SK-N-SH (cell line): ENCODE data around the gene ZBTB33. TPM values are rescaled to one million over a fixed set of nuclear protein-coding genes. Genes with fewer than 3 reads are reported as not detected.

Experiments used
- CTCF ChIA-PET: fragments of 300-600, 350-600 bp; formaldehyde crosslinking; extraction: SDS; loops from one replicate; lab custom pipeline; 2021; lab: Yijun Ruan, JAX
- POLR2A ChIA-PET: fragments of 350-600 bp; sonication (Branson Sonifier 250); formaldehyde crosslinking; extraction: SDS; loops from one replicate; lab custom pipeline; 2020; ENCODE audit warnings: antibody characterized with exemption, inconsistent platforms; lab: Yijun Ruan, JAX
- DNase-seq: peaks from one replicate; pipeline ENCODE4 v3.0.0; 2012
- H2AFZ ChIP-seq: fragments of 200-600 bp; sonication (generic); 2 replicates; pipeline ENCODE4 v1.8.1; 2016; ENCODE audit warnings: antibody characterized with exemption, mild to moderate bottlenecking, low read depth
- H3F3A ChIP-seq: fragments of 200-600 bp; sonication (generic); replicated peaks from 2 replicates; pipeline ENCODE3; 2016; ENCODE audit warnings: antibody characterized with exemption, mild to moderate bottlenecking; ENCODE audit not compliant: insufficient read depth
- H3K27ac ChIP-seq, 2 experiments: fragments of 200-500 bp in 1 of 2; fragments of 200-600 bp in 1 of 2; sonication (Bioruptor generic) in 1 of 2; sonication (generic), shearing (Covaris generic) in 1 of 2; 2 replicates each; pipeline versions ENCODE4 v1.5.1 to v1.6.1; 2014 to 2016; ENCODE audit warnings: low read depth in 2 of 2, inconsistent platforms in 1 of 2, low read length in 1 of 2, mild to moderate bottlenecking in 1 of 2, mixed read lengths in 1 of 2
- H3K27me3 ChIP-seq: fragments of 200-600 bp; sonication (generic), shearing (Covaris generic); 2 replicates; pipeline ENCODE4 v1.6.1; 2016; ENCODE audit warnings: mixed run types; ENCODE audit not compliant: insufficient read depth
- H3K36me3 ChIP-seq, 2 experiments: fragments of 200-500 bp in 1 of 2; fragments of 200-600 bp in 1 of 2; sonication (Bioruptor generic) in 1 of 2; sonication (generic) in 1 of 2; replicated peaks in 1 of 2; 2 replicates each; pipeline versions ENCODE3 to v1.5.1; 2014 to 2016; ENCODE audit warnings: low read length in 1 of 2, mild to moderate bottlenecking in 1 of 2; ENCODE audit not compliant: insufficient read depth in 2 of 2, control insufficient read depth in 1 of 2
- H3K4me1 ChIP-seq, 2 experiments: fragments of 200-500 bp in 1 of 2; fragments of 200-600 bp in 1 of 2; sonication (Bioruptor generic) in 1 of 2; sonication (generic), shearing (Covaris generic) in 1 of 2; 2 replicates each; pipeline versions ENCODE4 v1.5.1 to v1.6.1; 2014 to 2016; ENCODE audit warnings: low read depth in 1 of 2, low read length in 1 of 2, mixed run types in 1 of 2; ENCODE audit not compliant: insufficient read depth in 2 of 2, control insufficient read depth in 1 of 2
- H3K4me2 ChIP-seq: fragments of 200-600 bp; sonication (generic), shearing (Covaris generic); 2 replicates; pipeline ENCODE4 v1.6.1; 2017; ENCODE audit warnings: mixed run types
- H3K4me3 ChIP-seq, 2 experiments: fragments of 200-500 bp in 1 of 2; fragments of 200-600 bp in 1 of 2; sonication (Bioruptor generic) in 1 of 2; sonication (generic), shearing (Covaris generic) in 1 of 2; 2 replicates each; pipeline versions ENCODE4 v1.5.1 to v1.8.1; 2014 to 2016; ENCODE audit warnings: low read depth in 2 of 2, inconsistent platforms in 1 of 2, low read length in 1 of 2, mild to moderate bottlenecking in 1 of 2, mixed read lengths in 1 of 2, moderate library complexity in 1 of 2
- H3K79me2 ChIP-seq: fragments of 200-600 bp; sonication (generic); 2 replicates; pipeline ENCODE4 v1.8.1; 2017; ENCODE audit warnings: mild to moderate bottlenecking; ENCODE audit not compliant: insufficient read depth
- H3K9ac ChIP-seq: fragments of 200-600 bp; sonication (generic); 2 replicates; pipeline ENCODE4 v1.6.1; 2017; ENCODE audit warnings: mixed run types
- H3K9me2 ChIP-seq: fragments of 200-600 bp; sonication (generic); 2 replicates; pipeline ENCODE4 v1.6.1; 2017; ENCODE audit warnings: mixed run types
- H3K9me3 ChIP-seq: fragments of 200-600 bp; sonication (generic); 2 replicates; pipeline ENCODE4 v1.6.1; 2017; ENCODE audit warnings: mixed run types, mild to moderate bottlenecking, moderate library complexity
- H4K20me1 ChIP-seq: fragments of 200-600 bp; sonication (generic); 2 replicates; pipeline ENCODE4 v1.6.1; 2017; ENCODE audit warnings: mild to moderate bottlenecking, mixed run types; ENCODE audit not compliant: insufficient read depth
- ELF1 ChIP-seq: IDR thresholded peaks from 2 replicates; pipeline ENCODE4 v1.4.0; 2012
- EZH2phosphoT487 ChIP-seq: fragments of 200-600 bp; sonication (generic); IDR thresholded peaks from 2 replicates; pipeline ENCODE4 v1.6.1; 2017; ENCODE audit warnings: low read depth, mixed run types, mild to moderate bottlenecking, antibody characterized with exemption, moderate library complexity, borderline replicate concordance
- GABPA ChIP-seq: IDR thresholded peaks from 2 replicates; pipeline ENCODE4 v1.4.0; 2012; ENCODE audit warnings: low read depth, mild to moderate bottlenecking
- JUND ChIP-seq: IDR thresholded peaks from 2 replicates; pipeline ENCODE4 v1.4.0; 2012
- MEF2A ChIP-seq: IDR thresholded peaks from 2 replicates; pipeline ENCODE4 v1.4.0; 2012; ENCODE audit warnings: low read depth, borderline replicate concordance
- MXI1 ChIP-seq: IDR thresholded peaks from 2 replicates; pipeline ENCODE4 v1.6.1; 2012; ENCODE audit warnings: mild to moderate bottlenecking, low read depth, low read length, improper control_type of control experiment
- RAD21 ChIP-seq: IDR thresholded peaks from 2 replicates; pipeline ENCODE4 v1.6.1; 2012; ENCODE audit warnings: mild to moderate bottlenecking, low read length
- RFX5 ChIP-seq: IDR thresholded peaks from 2 replicates; pipeline ENCODE4 v1.6.1; 2012; ENCODE audit warnings: mild to moderate bottlenecking, improper control_type of control experiment, low read length
- SIN3A ChIP-seq: IDR thresholded peaks from 2 replicates; pipeline ENCODE4 v1.6.1; 2012; ENCODE audit warnings: low read depth, mild to moderate bottlenecking, low read length, moderate library complexity, borderline replicate concordance
- SMC3 ChIP-seq: IDR thresholded peaks from 2 replicates; pipeline ENCODE4 v1.6.1; 2012; ENCODE audit warnings: low read depth, low read length, improper control_type of control experiment
- TCF12 ChIP-seq: IDR thresholded peaks from 2 replicates; pipeline ENCODE4 v1.4.0; 2012
- WGBS: methylation state at CpG from one replicate; pipeline ENCODE4 v1.1.6; 2017; ENCODE audit warnings: low lambda C conversion rate; 5-methylcytosine and 5-hydroxymethylcytosine counted together
- polyA plus RNA-seq, 3 experiments: library from polyadenylated mRNA; depleted of rRNA; stranded (reverse); fragments of >200 nt; gene quantifications; 2 replicates each; pipeline ENCODE4 v1.2.3, GENCODE V29; 2012
- TF ChIP-seq, protein P1 (sequence below): fragments of 200-600 bp; sonication (generic); IDR thresholded peaks from 2 replicates; pipeline ENCODE4 v1.6.1; 2017; ENCODE audit warnings: antibody characterized with exemption, mild to moderate bottlenecking, moderate library complexity

Gene ZBTB33
- polyA plus RNA-seq, 1 of the 3 experiments (the other 2 are of a cell fraction), result 1.2 TPM

DNA sequence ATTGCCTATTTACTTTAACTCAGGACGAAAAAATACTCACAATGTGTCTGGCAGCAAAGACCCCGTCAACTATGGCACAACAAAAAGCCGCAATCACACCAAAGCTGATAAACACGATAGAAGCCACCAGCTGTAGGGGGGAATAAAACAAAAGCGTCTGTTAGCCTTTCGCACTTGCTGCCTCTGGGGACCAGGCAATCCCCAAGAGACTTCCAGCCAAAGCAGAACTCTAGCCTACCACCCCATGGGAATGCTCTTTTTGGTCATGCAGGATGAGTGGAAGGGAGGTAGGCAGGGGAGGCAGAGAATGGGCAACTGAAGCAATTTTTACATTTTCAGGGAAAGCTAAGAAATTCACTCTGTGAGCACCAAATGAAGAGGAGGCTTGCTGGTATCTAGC lies 40.6 kb downstream of the ZBTB33 start:
- POLR2A ChIA-PET, result no interaction called here
- H3K27ac ChIP-seq, result no peak overlapping the region
- no peak overlapping the region for H3K4me2 ChIP-seq
- H3K4me1 ChIP-seq, result no peaks in the 10 kb centered on the region; a peak in 1 of 4 replicates
- CTCF ChIA-PET, result interaction anchor here (1.4 kb wide), 1 partner anchor 18 kb away, joined by 3 read pairs; no protein-coding TSS in a partner anchor
- WGBS, result 32% methylated on average over 6 of the region's 6 CpGs
- DNase-seq, result no peak
- H3K9me3 ChIP-seq, result no peaks in the 10 kb centered on the region
- H3K36me3 ChIP-seq, result no peaks in the 10 kb centered on the region
- H3K27me3 ChIP-seq, result no peaks in the 10 kb centered on the region; the same call in 1 of the 2 replicates
- H4K20me1 ChIP-seq, result no peaks in the 10 kb centered on the region
- no peaks in the 10 kb centered on the region for H3K79me2 ChIP-seq
- TF ChIP-seq RAD21 (no peak), RFX5 (no peak), MEF2A (no peak)
- H2AFZ ChIP-seq, result no peak overlapping the region
- H3F3A ChIP-seq, result no peaks in the 10 kb centered on the region
- H3K9ac ChIP-seq, result no peak overlapping the region
- H3K9me2 ChIP-seq, result no peaks in the 10 kb centered on the region
- H3K4me3 ChIP-seq, result no peak overlapping the region

DNA sequence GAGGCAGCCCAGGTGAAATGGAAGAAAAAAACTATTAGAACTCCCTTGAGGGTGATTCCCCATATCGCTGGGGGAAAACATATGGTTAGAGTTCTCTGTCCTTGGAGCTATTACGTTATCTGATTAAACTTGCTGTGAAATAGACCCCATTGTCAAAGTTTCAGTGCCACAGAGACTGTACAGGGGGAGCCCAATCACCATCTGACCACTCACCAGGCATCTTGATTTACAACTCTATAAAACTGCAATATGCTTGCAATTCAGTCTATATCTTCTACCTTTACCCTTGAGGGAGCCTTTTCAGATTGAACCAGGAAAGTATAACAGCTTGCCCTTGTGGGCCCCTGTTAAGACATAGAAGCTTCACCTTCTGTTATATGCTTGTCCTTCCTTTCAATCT lies 42.4 kb downstream of the ZBTB33 start:
- Histone ChIP-seq H3K9ac (no peak overlapping the region), H2AFZ (no peak overlapping the region), H3K9me3 (no peaks in the 10 kb centered on the region), H3F3A (no peaks in the 10 kb centered on the region), H3K27me3 (no peaks in the 10 kb centered on the region; the same call in 1 of the 2 replicates), H3K9me2 (no peaks in the 10 kb centered on the region), H3K4me1 (no peaks in the 10 kb centered on the region), H3K4me2 (no peak overlapping the region), H3K36me3 (no peaks in the 10 kb centered on the region), H3K4me3 (no peak overlapping the region), H3K27ac (no peak overlapping the region), H3K79me2 (no peaks in the 10 kb centered on the region), H4K20me1 (no peaks in the 10 kb centered on the region)
- 0% methylated on average over 2 of the region's 2 CpGs for WGBS
- no peak for DNase-seq
- POLR2A ChIA-PET, result no interaction called here
- TF ChIP-seq EZH2phosphoT487, result no peak
- CTCF ChIA-PET, result interaction anchor here (1.1 kb wide), 1 partner anchor 79 kb away, joined by 3 read pairs; no protein-coding TSS in a partner anchor

DNA sequence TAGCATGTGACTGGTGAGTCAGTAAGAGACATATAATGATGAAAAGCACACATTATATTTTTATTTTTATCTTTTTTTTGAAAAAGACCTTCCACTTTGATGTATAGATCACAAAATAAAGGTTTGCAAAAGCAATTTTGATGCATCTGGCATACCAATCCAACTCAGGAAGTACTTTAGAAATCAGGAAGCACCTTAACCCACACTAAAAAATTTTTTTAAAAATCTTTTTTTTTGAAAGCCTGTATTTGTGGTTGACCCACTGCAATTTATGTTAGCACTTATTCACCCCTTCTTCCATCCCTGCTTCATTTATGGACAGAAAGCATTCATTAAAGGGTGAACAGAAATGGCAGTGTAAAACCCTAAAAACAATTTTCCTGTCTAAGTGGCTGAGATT lies 44.0 kb downstream of the ZBTB33 start:
- TF ChIP-seq MXI1 (no peak), JUND (no peak), ELF1 (no peak), SMC3 (no peak), GABPA (no peak), TCF12 (no peak), SIN3A (no peak)
- TF ChIP-seq, protein P1, sequence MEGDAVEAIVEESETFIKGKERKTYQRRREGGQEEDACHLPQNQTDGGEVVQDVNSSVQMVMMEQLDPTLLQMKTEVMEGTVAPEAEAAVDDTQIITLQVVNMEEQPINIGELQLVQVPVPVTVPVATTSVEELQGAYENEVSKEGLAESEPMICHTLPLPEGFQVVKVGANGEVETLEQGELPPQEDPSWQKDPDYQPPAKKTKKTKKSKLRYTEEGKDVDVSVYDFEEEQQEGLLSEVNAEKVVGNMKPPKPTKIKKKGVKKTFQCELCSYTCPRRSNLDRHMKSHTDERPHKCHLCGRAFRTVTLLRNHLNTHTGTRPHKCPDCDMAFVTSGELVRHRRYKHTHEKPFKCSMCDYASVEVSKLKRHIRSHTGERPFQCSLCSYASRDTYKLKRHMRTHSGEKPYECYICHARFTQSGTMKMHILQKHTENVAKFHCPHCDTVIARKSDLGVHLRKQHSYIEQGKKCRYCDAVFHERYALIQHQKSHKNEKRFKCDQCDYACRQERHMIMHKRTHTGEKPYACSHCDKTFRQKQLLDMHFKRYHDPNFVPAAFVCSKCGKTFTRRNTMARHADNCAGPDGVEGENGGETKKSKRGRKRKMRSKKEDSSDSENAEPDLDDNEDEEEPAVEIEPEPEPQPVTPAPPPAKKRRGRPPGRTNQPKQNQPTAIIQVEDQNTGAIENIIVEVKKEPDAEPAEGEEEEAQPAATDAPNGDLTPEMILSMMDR, result no peak
- ChIA-PET POLR2A (no interaction called here), CTCF (no interaction called here)
- H3K9ac ChIP-seq, result no peak overlapping the region
- H3K4me3 ChIP-seq, result no peak overlapping the region
- no peaks in the 10 kb centered on the region for H4K20me1 ChIP-seq
- no peak overlapping the region for H2AFZ ChIP-seq
- H3F3A ChIP-seq, result no peaks in the 10 kb centered on the region
- H3K9me3 ChIP-seq, result no peaks in the 10 kb centered on the region
- H3K4me2 ChIP-seq, result no peak overlapping the region
- no peaks in the 10 kb centered on the region; the same call in 1 of the 2 replicates for H3K27me3 ChIP-seq
- no peaks in the 10 kb centered on the region for H3K9me2 ChIP-seq
- no peak overlapping the region for H3K27ac ChIP-seq
- no peaks in the 10 kb centered on the region for H3K4me1 ChIP-seq
- no peaks in the 10 kb centered on the region for H3K36me3 ChIP-seq
- no peak for DNase-seq
- H3K79me2 ChIP-seq, result no peaks in the 10 kb centered on the region
